NB4 (cell line): ENCODE results near the gene MGLL.

ENCODE experiments used
- MYC ChIP-seq: IDR thresholded peaks from 2 replicates; pipeline ENCODE4 v1.6.1; 2011; ENCODE audit warnings: low read depth, low read length
- POLR2A ChIP-seq: IDR thresholded peaks from 2 replicates; pipeline ENCODE4 v1.6.1; 2011; ENCODE audit warnings: mild to moderate bottlenecking; ENCODE audit not compliant: insufficient read length; ENCODE audit errors: extremely low read depth
- TF ChIP-seq, protein P1 (sequence below): IDR thresholded peaks from one replicate; pipeline ENCODE4 v1.5.1; 2012; ENCODE audit warnings: low read depth, low read length

DNA sequence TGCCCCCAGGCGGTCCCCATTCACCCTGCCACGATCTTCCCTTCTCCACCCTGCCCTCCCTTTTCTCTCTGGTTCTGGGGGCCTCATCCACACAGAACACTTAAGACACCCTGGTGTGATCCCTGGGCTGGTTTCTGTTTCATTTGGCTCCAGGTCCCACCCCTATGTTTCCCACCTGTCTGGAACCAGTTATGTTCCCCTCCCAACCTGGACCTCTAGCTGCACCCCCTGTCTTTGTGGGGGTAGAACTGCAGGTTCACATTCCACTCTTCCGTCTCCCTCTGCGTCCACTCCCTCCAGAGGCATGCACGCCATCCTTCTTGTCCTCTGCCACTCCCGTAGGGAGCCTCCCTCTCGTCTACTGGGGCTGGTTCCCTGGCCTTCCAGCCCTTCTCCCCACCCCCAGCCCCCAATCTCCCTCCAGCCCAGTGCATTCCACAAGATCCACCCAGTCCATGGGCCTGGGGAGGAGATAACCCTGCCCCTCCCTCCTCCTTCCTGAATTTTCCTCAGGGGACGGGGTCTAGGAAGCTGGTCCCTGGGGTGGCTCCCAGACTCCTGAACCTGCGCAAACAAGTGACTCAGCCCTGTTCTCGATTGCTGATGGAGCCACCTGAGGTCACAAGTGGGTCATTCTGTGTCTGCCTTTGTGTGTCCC, 75.8 kb downstream of the MGLL start:
- TF ChIP-seq, protein P1, sequence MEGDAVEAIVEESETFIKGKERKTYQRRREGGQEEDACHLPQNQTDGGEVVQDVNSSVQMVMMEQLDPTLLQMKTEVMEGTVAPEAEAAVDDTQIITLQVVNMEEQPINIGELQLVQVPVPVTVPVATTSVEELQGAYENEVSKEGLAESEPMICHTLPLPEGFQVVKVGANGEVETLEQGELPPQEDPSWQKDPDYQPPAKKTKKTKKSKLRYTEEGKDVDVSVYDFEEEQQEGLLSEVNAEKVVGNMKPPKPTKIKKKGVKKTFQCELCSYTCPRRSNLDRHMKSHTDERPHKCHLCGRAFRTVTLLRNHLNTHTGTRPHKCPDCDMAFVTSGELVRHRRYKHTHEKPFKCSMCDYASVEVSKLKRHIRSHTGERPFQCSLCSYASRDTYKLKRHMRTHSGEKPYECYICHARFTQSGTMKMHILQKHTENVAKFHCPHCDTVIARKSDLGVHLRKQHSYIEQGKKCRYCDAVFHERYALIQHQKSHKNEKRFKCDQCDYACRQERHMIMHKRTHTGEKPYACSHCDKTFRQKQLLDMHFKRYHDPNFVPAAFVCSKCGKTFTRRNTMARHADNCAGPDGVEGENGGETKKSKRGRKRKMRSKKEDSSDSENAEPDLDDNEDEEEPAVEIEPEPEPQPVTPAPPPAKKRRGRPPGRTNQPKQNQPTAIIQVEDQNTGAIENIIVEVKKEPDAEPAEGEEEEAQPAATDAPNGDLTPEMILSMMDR: no peak
- TF ChIP-seq MYC: no peak
- TF ChIP-seq POLR2A: no peak
